ENCODE measurements around the gene NR4A1.
A peak's percentile ranks its signal among the peaks of the same experiment; 100 is the strongest.

Gene NR4A1

DNA sequence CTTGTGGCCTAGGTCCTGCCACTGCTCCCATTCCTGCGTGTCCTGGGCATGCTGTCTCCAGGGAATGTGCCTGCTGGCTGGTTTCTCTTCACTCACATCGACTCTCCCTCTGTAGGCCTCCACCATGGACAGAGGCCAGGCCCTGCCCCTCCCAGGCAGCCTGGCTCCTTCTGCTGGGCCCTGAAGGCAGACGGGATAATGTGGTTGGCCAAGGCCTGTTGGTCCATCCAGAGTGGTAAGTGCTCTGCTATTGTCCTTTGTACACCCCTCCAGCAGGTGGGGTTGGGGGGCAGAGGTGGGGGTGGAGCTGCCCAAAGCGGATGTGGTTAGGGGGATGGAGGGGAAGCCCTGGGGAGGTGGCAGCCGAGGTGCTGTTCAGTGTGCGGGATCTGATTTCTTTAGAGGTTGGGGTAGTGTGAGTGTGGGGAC is 9.5 kb upstream of the NR4A1 start:
- no peak for DNase-seq (ENCODE audit: low read depth)

DNA sequence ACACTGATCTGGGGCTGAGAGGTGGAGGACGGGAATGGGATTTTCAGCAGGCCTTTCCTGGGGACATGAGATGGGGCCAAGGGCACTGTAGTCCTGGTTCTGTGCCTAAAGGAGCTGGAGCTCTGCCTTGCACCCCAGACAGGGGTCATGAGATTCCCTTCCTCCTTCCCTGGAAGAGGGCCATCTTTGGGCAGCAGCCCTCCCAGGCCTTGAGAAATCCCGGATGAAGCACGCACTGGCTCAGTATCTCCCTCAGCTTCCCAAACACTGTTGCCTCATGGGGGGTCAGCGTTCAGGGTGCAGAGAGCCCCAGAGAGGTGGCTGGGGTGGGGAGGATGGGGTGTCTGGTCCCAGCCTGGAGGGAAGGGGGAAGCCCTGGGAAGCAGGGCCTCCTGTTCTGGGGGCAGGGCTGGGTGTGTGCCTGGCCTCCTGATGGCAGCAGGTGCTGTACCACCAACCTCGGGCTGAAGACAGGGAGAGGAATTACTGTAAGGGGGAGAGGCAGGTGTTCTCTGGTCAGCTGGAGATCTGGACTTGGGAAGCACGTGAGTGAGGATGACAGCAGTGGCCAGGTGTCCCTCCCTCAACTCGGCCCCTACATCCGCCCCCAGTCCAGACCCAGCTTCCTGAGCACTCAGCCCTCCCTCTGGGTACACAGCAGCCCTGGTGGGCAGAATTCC is 8.4 kb upstream of the NR4A1 start:
- DNase-seq (ENCODE audit: low read depth) = no peak

DNA sequence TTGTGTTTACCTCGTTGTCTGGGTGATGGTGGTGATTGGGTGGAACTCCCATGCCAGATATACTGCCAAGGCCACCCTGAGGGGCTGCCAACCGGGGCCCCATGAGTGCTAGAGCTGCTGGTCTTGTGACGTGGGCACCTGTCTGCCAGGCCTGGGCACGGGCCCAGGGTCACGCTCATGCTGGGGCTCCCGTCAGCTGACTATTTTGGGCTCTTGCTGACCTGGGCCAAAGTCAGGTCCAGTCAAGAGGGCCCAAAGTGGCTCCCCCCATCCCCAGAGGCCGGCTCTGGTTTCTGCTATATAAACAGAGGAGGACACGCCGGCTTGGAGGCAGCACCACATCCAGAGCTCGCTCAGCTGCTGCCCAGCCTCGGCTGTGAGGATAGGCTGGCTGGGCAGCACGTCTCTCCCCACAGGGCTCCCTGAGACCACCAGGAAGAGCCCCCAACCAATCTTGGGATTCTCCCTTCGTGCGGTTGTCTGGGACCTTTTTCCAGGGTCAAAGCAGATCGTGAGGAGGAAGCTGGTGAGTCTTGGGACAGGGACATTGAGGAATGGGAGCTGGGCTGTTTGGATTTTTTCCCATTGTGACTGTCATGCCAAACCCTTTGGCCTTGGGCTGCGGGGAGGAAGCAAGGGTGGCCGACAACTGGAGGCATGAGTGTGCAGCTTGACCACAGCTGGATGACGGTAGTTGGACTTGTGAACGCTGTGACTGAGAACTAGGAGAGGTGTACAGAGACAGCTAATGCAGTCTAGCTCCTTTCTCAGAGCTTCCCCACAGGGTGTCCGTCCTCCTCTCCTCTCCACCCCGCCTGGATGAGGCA is 7.6 kb upstream of the NR4A1 start:
- no peak for DNase-seq (ENCODE audit: low read depth)

DNA sequence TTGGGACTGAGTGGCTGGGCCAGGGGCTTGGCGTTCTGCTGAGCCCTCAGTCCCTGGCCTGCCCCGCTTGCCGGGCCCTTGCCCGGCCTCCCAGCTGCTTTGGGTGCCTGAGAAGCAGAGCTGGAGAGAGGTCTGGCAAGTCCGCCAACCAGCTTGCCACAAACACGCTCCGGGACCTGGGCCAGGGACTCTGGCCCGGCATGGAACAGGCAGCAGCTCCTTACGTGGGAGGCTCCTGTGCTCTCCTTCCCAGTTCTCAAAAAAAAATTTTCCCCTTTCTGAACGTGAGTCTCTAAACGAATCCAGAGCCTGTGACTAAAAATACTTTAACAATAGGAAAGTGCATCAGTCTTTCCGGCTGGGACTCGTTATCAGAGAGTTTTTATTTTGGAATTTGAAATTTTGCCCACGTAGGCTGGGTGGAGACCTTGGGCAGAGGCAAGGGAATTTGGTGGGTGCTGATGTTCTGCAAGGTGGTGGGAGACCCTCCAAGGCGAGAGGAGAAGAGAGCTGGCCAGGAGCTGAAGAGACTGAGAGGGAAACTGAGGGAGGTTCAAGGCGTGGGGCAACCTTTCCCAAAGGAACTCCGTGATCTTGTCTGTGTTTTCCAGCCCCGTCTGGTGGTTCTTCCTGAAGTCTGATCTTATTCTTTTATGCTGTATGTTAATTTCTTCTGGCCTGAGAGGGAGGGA is 6.8 kb upstream of the NR4A1 start:
- DNase-seq (ENCODE audit: low read depth) = no peak

DNA sequence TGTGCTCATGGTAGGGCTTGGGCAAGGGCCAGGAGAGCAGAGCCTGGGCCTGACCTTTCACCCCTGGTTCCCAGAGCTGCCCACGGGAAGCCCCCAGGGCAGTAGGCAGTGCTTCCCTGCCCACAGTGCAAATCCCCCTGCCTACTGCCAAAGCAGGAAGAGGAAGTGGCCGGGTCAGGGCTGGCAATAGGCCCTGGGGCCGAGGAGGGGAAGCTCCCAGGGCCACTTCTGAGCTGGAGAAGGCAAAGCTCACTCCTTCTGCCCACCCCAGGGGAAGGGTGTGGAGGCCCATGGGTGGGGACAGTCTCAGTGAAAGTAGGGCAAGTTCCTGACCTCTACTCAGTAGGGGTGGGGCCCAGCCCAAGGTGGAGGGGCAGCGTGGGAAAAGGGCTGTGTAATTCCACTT is 5.4 kb upstream of the NR4A1 start:
- peak; percentile 71 for DNase-seq (ENCODE audit: low read depth)

DNA sequence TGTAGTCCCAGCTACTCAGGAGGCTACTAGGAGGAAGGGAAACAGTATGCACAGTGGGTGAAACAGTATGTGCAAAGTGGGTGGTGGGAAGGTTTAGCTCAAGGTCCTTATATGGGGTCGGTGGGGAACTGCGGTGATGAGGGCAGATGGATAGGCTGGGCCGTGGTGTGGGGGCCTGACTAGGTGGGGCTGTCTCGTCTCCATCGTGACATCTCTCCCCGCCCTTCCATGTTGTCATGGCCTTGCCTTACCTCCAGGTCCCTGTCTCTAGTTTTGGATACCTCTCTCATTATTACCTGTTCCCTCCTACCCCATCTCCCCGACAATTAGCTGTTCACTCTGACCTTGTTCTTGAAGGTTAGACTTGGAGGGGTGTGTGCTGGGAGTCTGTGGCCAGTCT is 4.4 kb upstream of the NR4A1 start:
- DNase-seq (ENCODE audit: low read depth) = no peak

DNA sequence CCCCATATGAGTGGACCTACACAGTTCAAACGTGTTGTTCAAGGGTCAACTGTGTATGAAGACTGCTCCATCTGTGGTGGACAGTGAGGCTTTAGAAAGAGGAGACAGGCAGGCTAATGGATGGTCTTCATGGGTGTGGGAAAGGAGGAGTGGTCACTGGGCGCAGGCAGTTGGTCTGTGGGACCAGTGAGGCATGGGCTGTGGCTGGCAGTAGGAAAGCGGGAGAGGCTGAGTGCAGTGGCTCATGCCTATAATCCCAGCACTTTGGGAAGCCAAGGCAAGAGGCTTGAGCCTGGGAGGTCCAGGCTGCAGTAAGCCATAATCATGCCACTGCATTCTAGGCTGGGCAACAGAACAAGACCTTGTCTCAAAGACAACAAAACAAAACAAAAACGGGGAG is 2.0 kb upstream of the NR4A1 start:
- DNase-seq (ENCODE audit: low read depth) = no peak

DNA sequence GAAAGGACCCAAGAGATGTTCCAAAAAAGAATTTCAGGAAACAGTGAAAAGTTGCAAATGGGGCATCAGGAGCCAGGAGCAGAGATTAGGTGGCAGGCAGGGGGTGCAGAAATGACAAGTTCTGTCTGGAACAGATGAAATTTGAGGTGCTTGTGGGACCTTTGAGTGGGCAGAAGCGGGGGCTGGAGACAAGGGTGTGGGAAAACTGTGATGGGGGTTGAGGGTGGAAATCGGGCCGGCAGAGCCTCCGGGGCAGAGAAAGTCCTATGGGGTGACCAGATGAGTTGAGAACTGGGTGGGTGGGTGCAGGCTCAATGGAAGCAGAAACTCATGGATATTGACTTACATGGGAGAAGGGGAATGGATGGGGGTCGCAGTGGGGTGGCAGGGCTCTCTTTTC is 1.6 kb upstream of the NR4A1 start:
- DNase-seq (ENCODE audit: low read depth) = no peak

DNA sequence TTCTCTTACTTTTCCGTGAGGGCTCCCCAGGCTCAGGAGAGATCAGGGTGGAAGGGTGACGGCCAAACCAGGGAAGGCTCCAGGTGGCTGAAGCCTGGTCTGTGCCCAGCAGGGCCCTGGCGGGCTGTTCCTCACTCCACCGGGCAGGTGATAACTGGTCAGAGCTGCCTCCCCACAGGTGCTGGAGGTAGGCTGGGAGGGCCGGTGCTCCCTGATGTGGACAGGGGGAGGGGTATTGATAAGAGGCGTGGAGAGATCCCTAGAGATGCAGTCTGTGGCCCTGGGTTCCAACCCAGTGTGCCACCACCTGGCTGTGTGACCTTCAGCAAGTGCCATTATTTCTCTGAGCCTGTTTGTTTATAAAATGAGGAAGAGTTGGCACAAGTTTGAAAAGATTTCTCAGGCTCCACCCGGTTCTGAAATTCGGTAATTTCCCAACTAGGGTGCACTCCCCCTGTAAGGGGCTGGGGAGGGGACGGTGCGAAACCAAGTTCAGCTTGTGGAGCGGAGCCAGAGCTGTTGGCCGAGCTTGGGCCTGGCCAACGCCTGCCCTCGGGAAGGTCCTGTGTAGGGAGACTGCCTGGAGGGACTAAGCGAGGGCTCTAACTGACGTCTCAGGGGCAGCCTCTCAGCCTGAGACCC is 1.0 kb upstream of the NR4A1 start:
- no peak for DNase-seq (ENCODE audit: low read depth)

DNA sequence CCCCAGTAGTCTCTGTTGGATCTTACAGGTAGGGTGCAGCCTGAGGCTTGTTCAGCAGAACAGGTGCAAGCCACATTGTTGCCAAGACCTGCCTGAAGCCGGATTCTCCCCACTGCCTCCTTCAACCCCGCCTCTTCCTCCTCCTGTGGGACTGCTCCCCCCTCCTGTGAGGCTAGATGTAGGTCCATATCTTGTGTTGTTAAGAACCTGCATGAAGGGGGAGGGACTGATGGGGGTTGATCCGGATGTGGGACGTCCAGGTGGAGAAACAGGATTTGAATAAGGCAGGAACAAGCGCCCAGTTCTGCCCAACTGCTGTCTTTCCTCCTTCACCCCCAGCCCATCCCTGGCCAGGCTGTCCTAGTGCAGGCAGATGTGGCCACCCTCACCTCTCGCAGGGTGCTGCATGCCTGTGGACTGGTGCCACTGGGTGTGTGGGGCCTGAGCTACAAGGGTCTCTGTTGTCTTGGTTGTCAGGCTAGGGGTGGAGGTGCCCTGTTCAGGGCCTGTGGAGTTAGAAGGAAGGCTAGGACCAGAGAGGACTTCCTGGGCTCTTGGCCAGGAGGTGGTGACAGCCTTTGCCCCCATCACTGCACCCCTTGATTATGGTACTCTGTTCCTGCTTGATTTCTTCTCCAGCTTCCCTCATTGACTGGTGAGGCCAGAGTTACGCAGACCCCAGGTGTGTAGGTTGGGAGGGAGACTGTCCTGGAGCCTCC is 1.4 kb downstream of the NR4A1 start:
- no peak for DNase-seq (ENCODE audit: low read depth)

DNA sequence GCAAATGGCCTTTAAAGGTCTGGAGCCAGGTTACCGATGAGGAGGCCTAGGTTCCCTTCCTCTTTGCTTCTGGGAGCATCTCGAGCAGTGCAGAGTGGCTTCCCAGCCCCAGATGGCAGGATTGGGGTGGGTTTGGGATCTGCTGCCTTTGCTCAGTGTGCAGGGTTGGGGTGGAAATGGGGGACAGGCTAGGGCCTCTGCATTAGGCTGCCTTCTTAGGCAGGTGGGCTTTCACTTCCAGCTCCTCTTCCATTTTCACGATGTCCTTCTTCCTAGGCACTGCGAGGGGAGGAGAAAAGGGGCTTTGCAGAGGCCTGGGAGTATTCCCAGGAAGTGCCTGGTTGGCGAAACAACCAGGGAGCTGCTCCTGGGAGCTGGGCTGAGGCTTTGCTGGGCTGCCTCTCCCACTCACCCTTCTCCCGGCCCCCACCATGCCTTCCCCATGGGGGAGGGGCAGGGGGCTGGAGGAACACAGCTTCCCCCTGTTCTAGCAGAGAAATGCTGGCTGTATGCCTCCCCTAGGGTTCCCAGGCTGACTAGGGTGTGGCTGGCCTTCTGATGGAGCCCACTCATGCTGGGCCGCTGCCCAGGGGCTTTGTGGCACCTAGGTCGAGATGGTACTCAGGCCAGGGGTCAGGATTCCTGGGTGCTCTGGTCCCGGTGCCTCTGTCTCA is 2.4 kb downstream of the NR4A1 start:
- no peak for DNase-seq (ENCODE audit: low read depth)

DNA sequence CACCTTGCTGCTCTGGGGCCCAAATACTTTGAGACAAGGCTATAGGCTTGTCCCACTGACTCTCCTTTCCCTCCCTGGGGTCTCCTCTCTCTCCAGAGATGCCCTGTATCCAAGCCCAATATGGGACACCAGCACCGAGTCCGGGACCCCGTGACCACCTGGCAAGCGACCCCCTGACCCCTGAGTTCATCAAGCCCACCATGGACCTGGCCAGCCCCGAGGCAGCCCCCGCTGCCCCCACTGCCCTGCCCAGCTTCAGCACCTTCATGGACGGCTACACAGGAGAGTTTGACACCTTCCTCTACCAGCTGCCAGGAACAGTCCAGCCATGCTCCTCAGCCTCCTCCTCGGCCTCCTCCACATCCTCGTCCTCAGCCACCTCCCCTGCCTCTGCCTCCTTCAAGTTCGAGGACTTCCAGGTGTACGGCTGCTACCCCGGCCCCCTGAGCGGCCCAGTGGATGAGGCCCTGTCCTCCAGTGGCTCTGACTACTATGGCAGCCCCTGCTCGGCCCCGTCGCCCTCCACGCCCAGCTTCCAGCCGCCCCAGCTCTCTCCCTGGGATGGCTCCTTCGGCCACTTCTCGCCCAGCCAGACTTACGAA is 3.1 kb downstream of the NR4A1 start:
- DNase-seq (ENCODE audit: low read depth) = no peak

DNA sequence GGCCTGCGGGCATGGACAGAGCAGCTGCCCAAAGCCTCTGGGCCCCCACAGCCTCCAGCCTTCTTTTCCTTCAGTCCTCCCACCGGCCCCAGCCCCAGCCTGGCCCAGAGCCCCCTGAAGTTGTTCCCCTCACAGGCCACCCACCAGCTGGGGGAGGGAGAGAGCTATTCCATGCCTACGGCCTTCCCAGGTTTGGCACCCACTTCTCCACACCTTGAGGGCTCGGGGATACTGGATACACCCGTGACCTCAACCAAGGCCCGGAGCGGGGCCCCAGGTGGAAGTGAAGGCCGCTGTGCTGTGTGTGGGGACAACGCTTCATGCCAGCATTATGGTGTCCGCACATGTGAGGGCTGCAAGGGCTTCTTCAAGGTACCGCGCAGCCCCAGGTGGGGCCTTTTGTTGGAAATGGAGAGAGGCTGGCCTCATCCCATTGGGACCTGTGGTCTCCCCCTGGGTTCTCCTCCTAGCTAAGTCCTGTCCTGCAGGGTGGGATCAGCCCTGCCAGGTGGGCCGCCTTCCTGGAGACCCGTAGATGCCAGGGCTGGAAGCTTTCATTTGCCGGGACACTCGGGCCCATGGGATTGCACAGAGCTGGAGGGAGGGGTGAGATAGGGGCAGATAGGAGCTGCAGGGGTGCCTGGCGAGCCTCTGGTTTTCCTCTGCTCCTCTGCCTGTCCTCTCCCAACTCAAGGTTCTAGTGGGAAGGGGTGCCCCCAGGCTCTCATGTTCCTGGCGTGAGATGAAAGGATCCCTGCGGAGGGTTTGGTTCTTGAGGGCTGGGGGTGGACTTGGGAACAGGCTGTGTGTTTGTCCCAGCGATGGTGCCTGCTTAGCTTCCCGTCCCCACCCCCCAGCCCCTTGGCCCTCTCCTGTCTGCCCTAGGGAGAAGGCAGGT is 3.8 kb downstream of the NR4A1 start:
- DNase-seq (ENCODE audit: low read depth) = no peak

DNA sequence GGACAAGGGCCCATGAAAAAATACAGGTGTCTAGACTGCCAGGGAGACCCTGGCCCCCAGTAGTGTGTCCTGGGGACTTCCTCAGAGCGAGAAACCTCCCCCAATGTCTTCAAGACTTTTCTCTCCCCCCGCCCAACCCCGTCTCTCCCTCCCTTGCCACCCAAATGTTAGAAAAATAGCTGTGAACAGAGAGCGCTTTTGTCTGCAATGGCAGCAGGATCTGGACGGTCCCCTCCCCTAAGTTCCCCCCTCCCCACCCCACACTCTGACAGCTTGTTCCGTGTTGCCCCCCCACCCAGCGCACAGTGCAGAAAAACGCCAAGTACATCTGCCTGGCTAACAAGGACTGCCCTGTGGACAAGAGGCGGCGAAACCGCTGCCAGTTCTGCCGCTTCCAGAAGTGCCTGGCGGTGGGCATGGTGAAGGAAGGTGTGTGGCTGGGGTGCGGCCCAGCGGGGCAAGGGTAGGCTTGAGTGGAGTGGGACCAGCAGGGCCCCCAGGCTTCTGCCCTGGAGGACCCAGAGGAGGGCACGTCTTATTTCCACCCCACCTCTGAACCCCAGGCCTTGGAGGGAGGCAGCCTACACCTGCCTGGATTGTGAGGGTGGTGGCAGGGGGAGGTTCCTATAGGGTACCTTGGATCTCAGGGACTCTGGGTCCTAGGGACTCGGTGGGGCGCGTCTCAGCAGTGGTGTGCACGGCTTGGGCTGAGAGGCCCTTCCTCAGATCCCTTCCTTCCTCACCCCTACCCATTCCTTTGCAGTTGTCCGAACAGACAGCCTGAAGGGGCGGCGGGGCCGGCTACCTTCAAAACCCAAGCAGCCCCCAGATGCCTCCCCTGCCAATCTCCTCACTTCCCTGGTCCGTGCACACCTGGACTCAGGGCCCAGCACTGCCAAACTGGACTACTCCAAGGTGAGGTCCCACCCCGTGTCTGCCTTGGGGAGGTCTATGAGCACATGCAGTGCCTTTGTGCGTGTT is 4.8 kb downstream of the NR4A1 start:
- DNase-seq (ENCODE audit: low read depth) = no peak

DNA sequence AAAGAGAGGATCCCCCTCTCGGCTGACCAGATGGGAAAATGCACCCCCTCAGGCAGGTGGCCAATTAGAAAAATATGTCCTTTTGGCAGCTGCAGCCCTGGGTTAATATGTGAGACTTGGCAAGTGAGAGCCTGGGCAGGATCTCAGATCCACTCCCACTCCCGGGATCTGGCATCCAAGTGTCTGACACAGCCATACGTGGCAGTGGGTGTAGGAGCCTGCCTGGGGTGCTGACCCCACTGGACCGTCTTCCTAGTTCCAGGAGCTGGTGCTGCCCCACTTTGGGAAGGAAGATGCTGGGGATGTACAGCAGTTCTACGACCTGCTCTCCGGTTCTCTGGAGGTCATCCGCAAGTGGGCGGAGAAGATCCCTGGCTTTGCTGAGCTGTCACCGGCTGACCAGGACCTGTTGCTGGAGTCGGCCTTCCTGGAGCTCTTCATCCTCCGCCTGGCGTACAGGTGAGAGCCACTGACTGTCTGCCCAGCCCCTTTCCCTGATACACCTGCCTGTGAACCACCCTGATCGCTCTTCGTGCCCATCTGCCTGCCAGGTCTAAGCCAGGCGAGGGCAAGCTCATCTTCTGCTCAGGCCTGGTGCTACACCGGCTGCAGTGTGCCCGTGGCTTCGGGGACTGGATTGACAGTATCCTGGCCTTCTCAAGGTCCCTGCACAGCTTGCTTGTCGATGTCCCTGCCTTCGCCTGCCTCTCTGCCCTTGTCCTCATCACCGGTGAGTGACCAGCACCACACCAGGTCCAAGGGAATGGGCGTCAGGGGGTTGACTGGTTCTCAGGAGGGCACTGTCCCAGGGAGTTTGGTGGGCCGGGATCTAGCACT is 5.8 kb downstream of the NR4A1 start:
- no peak for DNase-seq (ENCODE audit: low read depth)

DNA sequence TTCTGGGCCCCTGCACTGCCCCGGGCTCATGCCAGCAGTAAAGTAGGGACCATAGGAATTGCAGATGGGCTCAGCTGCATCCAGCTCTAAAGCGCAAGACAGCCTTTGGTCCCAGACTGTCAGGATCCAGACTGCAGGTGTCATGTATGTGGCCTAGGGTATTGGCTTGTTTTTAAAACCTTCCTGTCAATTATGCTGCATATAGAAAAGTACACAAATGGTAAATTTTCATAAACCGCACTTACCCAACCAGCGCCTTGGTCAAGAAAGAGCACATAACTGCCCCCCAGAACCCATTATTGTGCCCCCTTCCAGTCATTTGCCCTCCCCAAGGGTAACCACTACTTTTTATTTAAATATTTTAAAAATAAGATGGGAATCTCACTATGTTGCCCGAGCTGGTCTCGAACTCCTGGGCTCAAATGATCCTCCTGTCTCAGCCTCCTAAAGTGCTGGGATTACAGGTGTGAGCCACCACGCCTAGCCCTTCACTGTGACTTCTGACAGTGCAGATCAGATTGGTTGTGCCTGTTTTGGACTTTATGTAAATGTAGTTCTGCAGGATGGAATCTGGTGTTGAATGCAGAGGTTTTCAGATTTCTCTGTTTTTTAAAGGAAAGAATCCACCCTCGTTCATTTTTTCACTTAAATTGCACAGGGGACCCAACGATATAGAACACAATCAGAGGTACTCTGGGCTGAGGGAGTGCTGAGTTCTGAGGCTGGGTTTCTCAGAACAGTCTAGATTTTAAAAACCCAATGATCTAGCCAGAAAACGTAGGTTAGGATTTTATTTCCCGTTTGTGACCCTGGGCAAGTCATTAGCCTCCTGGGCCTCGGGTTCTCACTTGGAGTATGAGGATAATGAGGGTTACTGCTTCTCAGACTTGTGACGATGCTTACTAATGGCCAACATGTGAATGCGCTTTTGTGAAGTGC is 6.7 kb downstream of the NR4A1 start:
- no peak for DNase-seq (ENCODE audit: low read depth)

Data from CMK (cell line).